ENCODE measurements around the gene AGAP1.

GRCh38 chr2:236065314-236066160 lies 571.7 kb downstream of the AGAP1 start:
- TF ChIP-seq CTCF (IDR thresholded peaks at IDR 0.05; ENCODE audit: insufficient read depth, low read depth, low read length) (no peak), EZH2 (IDR thresholded peaks at IDR 0.05; ENCODE audit: insufficient read depth, low read length) (no peak)
